Stimulated activated CD4-positive, alpha-beta T cell treated with anti-CD3 and anti-CD28 coated beads, Interleukin-12 subunit alpha, Interleukin-12 subunit beta, amount 100 ng/mL, for 48 hours (primary cell): Measurements from ENCODE around the gene MAP7.
"Not testable (repeated sequence)": the region's sequence is repeated elsewhere in the genome, so short reads cannot be mapped to it uniquely, and the experiment has no call there.

Source experiments
- DNase-seq, 3 donors: peaks; one replicate each; pipeline ENCODE4 v3.0.0-alpha.2; 2020; ENCODE audit warnings: low read depth in 2 of 3, low spot score in 1 of 3

MAP7 gene

GRCh38 chr6:136550330-136551071 is at the start of gene MAP7:
TSS of gene MAP7 (minus strand) at chr6:136550422. CDS start at chr6:136550408, 14 bp downstream.
- DNase-seq = peak; percentile 33 to 51 (median 37)

GRCh38 chr6:136599329-136600011 is 49.2 kb upstream of the MAP7 start:
- DNase-seq = no peak

- DNase-seq = no peak
Observed at GRCh38 chr6:136598048-136598447, 47.8 kb upstream of the MAP7 start.

GRCh38 chr6:136594671-136595070 is 44.4 kb upstream of the MAP7 start:
- DNase-seq = no peak

- peak; percentile 32 to 40 (median 32) for DNase-seq
Observed at GRCh38 chr6:136593748-136594490, 43.7 kb upstream of the MAP7 start.

- no peak for DNase-seq
Observed at GRCh38 chr6:136592930-136593673, 42.9 kb upstream of the MAP7 start.

GRCh38 chr6:136591617-136592016 is 41.4 kb upstream of the MAP7 start:
- DNase-seq = no peak

GRCh38 chr6:136590846-136591245 is 40.6 kb upstream of the MAP7 start:
- not testable (repeated sequence) for DNase-seq

GRCh38 chr6:136587527-136587926 is 37.3 kb upstream of the MAP7 start:
- no peak for DNase-seq

- no peak for DNase-seq
Observed at GRCh38 chr6:136586295-136586694, 36.1 kb upstream of the MAP7 start.

- DNase-seq = not testable (repeated sequence)
Observed at GRCh38 chr6:136585523-136585922, 35.3 kb upstream of the MAP7 start.

- DNase-seq = not testable (repeated sequence)
Observed at GRCh38 chr6:136584290-136584689, 34.1 kb upstream of the MAP7 start.

- no peak for DNase-seq
Observed at GRCh38 chr6:136582711-136583471, 32.7 kb upstream of the MAP7 start.

GRCh38 chr6:136579800-136580199 is 29.6 kb upstream of the MAP7 start:
- no peak for DNase-seq

- DNase-seq = no peak
Observed at GRCh38 chr6:136576821-136577220, 26.6 kb upstream of the MAP7 start.

GRCh38 chr6:136571496-136571895 is 21.3 kb upstream of the MAP7 start:
- no peak for DNase-seq

- DNase-seq = no peak
Observed at GRCh38 chr6:136571065-136571464, 20.8 kb upstream of the MAP7 start.

- DNase-seq = no peak
Observed at GRCh38 chr6:136568129-136568528, 17.9 kb upstream of the MAP7 start.

GRCh38 chr6:136567688-136568087 is 17.5 kb upstream of the MAP7 start:
- DNase-seq = no peak

GRCh38 chr6:136566851-136567250 is 16.6 kb upstream of the MAP7 start:
- DNase-seq = no peak
